NCI-H748 treated with DMSO at 0.1 percent for 48 hours (cell line): Measurements from ENCODE around the gene SLC4A11.
A peak's percentile ranks its signal among the peaks of the same experiment; 100 is the strongest.
"Not testable (repeated sequence)": the region's sequence is repeated elsewhere in the genome, so short reads cannot be mapped to it uniquely, and the experiment has no call there.

Experiments used
- DNase-seq: peaks from one replicate; lab custom pipeline; 2025; lab: John Stamatoyannopoulos, UW

The SLC4A11 gene

GRCh38 chr20:3227936-3228749 lies 10.8 kb downstream of the SLC4A11 start:
- no peak for DNase-seq

- DNase-seq = no peak
Measured at GRCh38 chr20:3227506-3227905, 11.5 kb downstream of the SLC4A11 start.

- DNase-seq = no peak
Measured at GRCh38 chr20:3226864-3227263, 12.1 kb downstream of the SLC4A11 start.

- DNase-seq = no peak
Measured at GRCh38 chr20:3226093-3226492, 12.9 kb downstream of the SLC4A11 start.

- no peak for DNase-seq
Measured at GRCh38 chr20:3224681-3225421, 14.1 kb downstream of the SLC4A11 start.

- DNase-seq = no peak
Measured at GRCh38 chr20:3223994-3224680, 14.9 kb downstream of the SLC4A11 start.

- no peak for DNase-seq
Measured at GRCh38 chr20:3223651-3223993, 15.4 kb downstream of the SLC4A11 start.

- peak; percentile 97 for DNase-seq
Measured at GRCh38 chr20:3222635-3223600, 16.1 kb downstream of the SLC4A11 start.

- no peak for DNase-seq
Measured at GRCh38 chr20:3221398-3222226, 17.4 kb downstream of the SLC4A11 start.

GRCh38 chr20:3218307-3218988 lies 20.5 kb downstream of the SLC4A11 start:
- DNase-seq = no peak

- DNase-seq = not testable (repeated sequence)
Measured at GRCh38 chr20:3215359-3215917, 23.6 kb downstream of the SLC4A11 start.

GRCh38 chr20:3213226-3213625 lies 25.8 kb downstream of the SLC4A11 start:
- no peak for DNase-seq

GRCh38 chr20:3210346-3210745 lies 28.6 kb downstream of the SLC4A11 start:
- no peak for DNase-seq

- DNase-seq = no peak
Measured at GRCh38 chr20:3209946-3210317, 29.1 kb downstream of the SLC4A11 start.

GRCh38 chr20:3209257-3209945 lies 29.6 kb downstream of the SLC4A11 start, which contains the start of gene ITPA:
TSS of gene ITPA (plus strand) at chr20:3209498. CDS start at chr20:3209552, 54 bp downstream.
- peak; percentile 51 for DNase-seq

GRCh38 chr20:3208786-3209256 lies 30.2 kb downstream of the SLC4A11 start:
- DNase-seq = no peak

GRCh38 chr20:3204124-3204794 lies 34.7 kb downstream of the SLC4A11 start, which contains the start of gene DDRGK1:
TSS of gene DDRGK1 (minus strand) at chr20:3204682. CDS start at chr20:3204627, 55 bp downstream.
- DNase-seq = peak; percentile 97
